H9 (cell line): ENCODE data around the gene METTL8. TPM values are rescaled to one million over a fixed set of nuclear protein-coding genes. Genes with fewer than 3 reads are reported as not detected.

Experiments used
- DNase-seq: peaks from one replicate; pipeline ENCODE4 v3.0.0-alpha.2; 2017
- H2AFZ ChIP-seq: one replicate; pipeline ENCODE4 v1.6.1; 2013; ENCODE audit warnings: mild to moderate bottlenecking, low read length, control low read depth, moderate library complexity
- H2AK5ac ChIP-seq: 2 replicates; pipeline ENCODE4 v1.6.1; 2013; ENCODE audit warnings: low read length, control low read depth, mixed read lengths; ENCODE audit not compliant: insufficient read length
- H2BK120ac ChIP-seq: one replicate; pipeline ENCODE4 v1.6.1; 2013; ENCODE audit warnings: low read depth, mild to moderate bottlenecking, low read length, control low read depth, inconsistent platforms; ENCODE audit not compliant: poor library complexity, severe bottlenecking
- H2BK12ac ChIP-seq: 2 replicates; pipeline ENCODE4 v1.6.1; 2013; ENCODE audit warnings: low read length, control low read depth, mixed read lengths, low read depth; ENCODE audit not compliant: insufficient read length
- H2BK15ac ChIP-seq: 2 replicates; pipeline ENCODE4 v1.6.1; 2013; ENCODE audit warnings: low read depth, low read length, control low read depth
- H2BK20ac ChIP-seq: one replicate; pipeline ENCODE4 v1.6.1; 2013; ENCODE audit warnings: low read depth, mild to moderate bottlenecking, low read length, control low read depth, inconsistent platforms; ENCODE audit not compliant: poor library complexity, severe bottlenecking
- H2BK5ac ChIP-seq: 2 replicates; pipeline ENCODE4 v1.6.1; 2013; ENCODE audit warnings: low read length, control low read depth, mixed read lengths; ENCODE audit not compliant: insufficient read length
- H3K14ac ChIP-seq: 2 replicates; pipeline ENCODE4 v1.6.1; 2013; ENCODE audit warnings: low read length, control low read depth; ENCODE audit not compliant: insufficient read depth
- H3K18ac ChIP-seq: 2 replicates; pipeline ENCODE4 v1.6.1; 2013; ENCODE audit warnings: low read depth, mild to moderate bottlenecking, mixed read lengths, low read length, control low read depth; ENCODE audit not compliant: insufficient read length
- H3K23ac ChIP-seq: 2 replicates; pipeline ENCODE4 v1.6.1; 2013; ENCODE audit warnings: low read length, control low read depth, mixed read lengths, low read depth; ENCODE audit not compliant: insufficient read length
- H3K23me2 ChIP-seq: 2 replicates; pipeline ENCODE4 v1.6.1; 2013; ENCODE audit warnings: low read depth, mild to moderate bottlenecking, mixed read lengths, low read length, control low read depth; ENCODE audit not compliant: insufficient read length, poor library complexity, severe bottlenecking
- H3K27ac ChIP-seq: 2 replicates; pipeline ENCODE4 v1.5.1; 2013; ENCODE audit warnings: low read length, control low read depth, mixed read lengths, low read depth; ENCODE audit not compliant: insufficient read length
- H3K27me3 ChIP-seq: 2 replicates; pipeline ENCODE4 v1.6.1; 2013; ENCODE audit warnings: low read length, control low read depth, inconsistent platforms; ENCODE audit not compliant: insufficient read depth
- H3K4ac ChIP-seq: 2 replicates; pipeline ENCODE4 v1.6.1; 2013; ENCODE audit warnings: low read depth, mild to moderate bottlenecking, control low read depth, inconsistent platforms, low read length, moderate library complexity
- H3K4me1 ChIP-seq: 2 replicates; pipeline ENCODE4 v1.6.1; 2013; ENCODE audit warnings: low read length, control low read depth, inconsistent platforms; ENCODE audit not compliant: insufficient read depth
- H3K4me2 ChIP-seq: 2 replicates; pipeline ENCODE4 v1.6.1; 2013; ENCODE audit warnings: low read length, control low read depth, mixed read lengths; ENCODE audit not compliant: insufficient read length, insufficient read depth
- H3K56ac ChIP-seq: 2 replicates; pipeline ENCODE4 v1.6.1; 2013; ENCODE audit warnings: low read depth, mild to moderate bottlenecking, mixed read lengths, low read length, control low read depth; ENCODE audit not compliant: insufficient read length
- H3K79me1 ChIP-seq: 2 replicates; pipeline ENCODE4 v1.6.1; 2013; ENCODE audit warnings: low read depth, mild to moderate bottlenecking, moderate library complexity, low read length, control low read depth, inconsistent platforms; ENCODE audit not compliant: insufficient read depth, poor library complexity, severe bottlenecking
- H3K79me2 ChIP-seq: 2 replicates; pipeline ENCODE4 v1.6.1; 2013; ENCODE audit warnings: low read length, control low read depth, inconsistent platforms; ENCODE audit not compliant: insufficient read depth
- H3K9ac ChIP-seq: 2 replicates; pipeline ENCODE4 v1.6.1; 2013; ENCODE audit warnings: low read length, control low read depth, mixed read lengths; ENCODE audit not compliant: insufficient read length; ENCODE audit errors: extremely low read depth
- H3K9me3 ChIP-seq: one replicate; pipeline ENCODE4 v1.6.1; 2013; ENCODE audit warnings: low read depth, low read length, inconsistent platforms; ENCODE audit not compliant: control insufficient read depth
- H3T11ph ChIP-seq: one replicate; pipeline ENCODE4 v1.6.1; 2013; ENCODE audit warnings: mild to moderate bottlenecking, low read length, control low read depth, inconsistent platforms
- H4K20me1 ChIP-seq: one replicate; pipeline ENCODE4 v1.6.1; 2013; ENCODE audit not compliant: control insufficient read depth, insufficient read length, insufficient read depth
- H4K5ac ChIP-seq: 2 replicates; pipeline ENCODE4 v1.6.1; 2013; ENCODE audit warnings: low read depth, mild to moderate bottlenecking, mixed read lengths, low read length, control low read depth; ENCODE audit not compliant: insufficient read length
- H4K8ac ChIP-seq: replicated peaks from 2 replicates; pipeline ENCODE4 v1.6.1; 2013; ENCODE audit warnings: low read length, control low read depth, mixed read lengths, low read depth; ENCODE audit not compliant: insufficient read length
- H4K91ac ChIP-seq: 2 replicates; pipeline ENCODE4 v1.6.1; 2013; ENCODE audit warnings: low read depth, mild to moderate bottlenecking, moderate library complexity, mixed read lengths, low read length, control low read depth; ENCODE audit not compliant: insufficient read length
- H3K27ac Mint-ChIP-seq, 3 experiments: 2 replicates in 2 of 3; 3 replicates in 1 of 3; pipeline ENCODE4 v1.8.0; 2020 to 2021; ENCODE audit warnings: mixed read lengths in 3 of 3, mild to moderate bottlenecking in 1 of 3, moderate library complexity in 1 of 3
- H3K27me3 Mint-ChIP-seq: 2 replicates; pipeline ENCODE4 v1.8.0; 2021; ENCODE audit warnings: low read depth, mild to moderate bottlenecking, moderate library complexity, mixed read lengths
- H3K36me3 Mint-ChIP-seq, 3 experiments: 2 replicates in 2 of 3; 3 replicates in 1 of 3; pipeline ENCODE4 v1.8.0; 2020 to 2021; ENCODE audit warnings: low read depth in 3 of 3, mixed read lengths in 3 of 3; ENCODE audit not compliant: insufficient read depth in 1 of 3
- H3K4me1 Mint-ChIP-seq, 2 experiments: 2 replicates each; pipeline ENCODE4 v1.8.0; 2020; ENCODE audit warnings: mixed read lengths in 2 of 2
- H3K4me3 Mint-ChIP-seq, 2 experiments: 2 replicates in 1 of 2; 3 replicates in 1 of 2; pipeline ENCODE4 v1.8.0; 2020 to 2021; ENCODE audit warnings: mild to moderate bottlenecking in 2 of 2, mixed read lengths in 2 of 2, moderate library complexity in 1 of 2
- H3K9me3 Mint-ChIP-seq, 2 experiments: 2 replicates in 1 of 2; 3 replicates in 1 of 2; pipeline ENCODE4 v1.8.0; 2020; ENCODE audit warnings: mild to moderate bottlenecking in 2 of 2, mixed read lengths in 2 of 2, moderate library complexity in 1 of 2
- CTCF ChIP-seq: fragments of 200-600 bp; sonication (generic); conservative IDR thresholded peaks from 3 replicates; pipeline ENCODE4 v1.8.0; 2021; ENCODE audit warnings: antibody characterized with exemption, mild to moderate bottlenecking
- WGBS: extraction: QIAGEN DNeasy Blood & Tissue Kit; methylation state at CpG from one replicate; pipeline ENCODE4 v1.1.7; 2013; ENCODE audit warnings: missing lambda C conversion rate, low lambda C conversion rate, mixed read lengths; ENCODE audit not compliant: insufficient read length; ENCODE audit errors: extremely low coverage; 5-methylcytosine and 5-hydroxymethylcytosine counted together
- total RNA-seq: library from RNA; stranded (reverse); gene quantifications from 2 replicates; pipeline ENCODE4 v1.2.1, GENCODE V29; 2021

METTL8 gene
- total RNA-seq, 1 experiment from 2014 or later = 40.9 TPM

GRCh38 chr2:171348056-171348455, 85.7 kb downstream of the METTL8 start:
- Histone ChIP-seq H2BK12ac (no peak overlapping the region), H2BK20ac (no peak overlapping the region), H3K4me2 (no peak overlapping the region), H3K4me1 (no peaks in the 10 kb centered on the region), H3K27me3 (no peaks in the 10 kb centered on the region), H3K23me2 (no peaks in the 10 kb centered on the region), H2BK15ac (no peak overlapping the region), H3K14ac (no peak overlapping the region), H3K79me2 (no peaks in the 10 kb centered on the region), H3K23ac (no peak overlapping the region), H4K91ac (no peak overlapping the region), H4K20me1 (no peaks in the 10 kb centered on the region), H3K9me3 (no peaks in the 10 kb centered on the region), H3K56ac (no peak overlapping the region), H2BK5ac (no peak overlapping the region), H3T11ph (no peak overlapping the region), H3K4ac (no peak overlapping the region), H2AFZ (no peak overlapping the region), H3K79me1 (no peaks in the 10 kb centered on the region), H2AK5ac (no peak overlapping the region), H3K9ac (no peak overlapping the region), H4K8ac (no peak overlapping the region), H4K5ac (no peak overlapping the region), H3K18ac (no peak overlapping the region), H3K27ac (no peak overlapping the region), H2BK120ac (no peak overlapping the region)
- Mint-ChIP-seq H3K36me3 (peaks cover 7 to 13% (median 11%) of the 10 kb centered on the region in 3 experiments), H3K4me3 (no peak overlapping the region), H3K27ac (peak overlapping the region in 1 of 3 experiments; percentile 62; a peak in 1 of 7 replicates), H3K4me1 (peaks cover 6 to 8% of the 10 kb centered on the region in 2 experiments; a peak in 3 of 4 replicates), H3K9me3 (peaks cover 8 to 11% of the 10 kb centered on the region in 2 experiments), H3K27me3 (no peaks in the 10 kb centered on the region)
- DNase-seq = no peak
- no CpG with 5 or more reads among the region's 1 CpG for WGBS
- TF ChIP-seq CTCF = no peak
